AG04449 (cell line): ENCODE measurements around the gene DLGAP3.

Experiments used
- CTCF ChIA-PET: fragments of 350-600 bp; formaldehyde crosslinking; extraction: SDS; loops from one replicate; lab custom pipeline; 2021; ENCODE audit warnings: antibody characterized with exemption; lab: Yijun Ruan, JAX
- POLR2A ChIA-PET: fragments of 400-600, 350-600 bp; formaldehyde crosslinking; extraction: SDS; loops from one replicate; lab custom pipeline; 2020; ENCODE audit warnings: antibody characterized with exemption, inconsistent platforms; lab: Yijun Ruan, JAX
- DNase-seq: peaks from one replicate; pipeline ENCODE4 v3.0.0-alpha.2; 2010; ENCODE audit warnings: low read depth, low spot score
- H3K4me3 ChIP-seq: 2 replicates; pipeline ENCODE4 v1.5.1; 2011; ENCODE audit warnings: low read depth, mild to moderate bottlenecking, control low read depth, low read length
- TF ChIP-seq, protein P1 (sequence below): IDR thresholded peaks from one replicate; pipeline ENCODE4 v1.5.1; 2011; ENCODE audit warnings: mild to moderate bottlenecking, moderate library complexity, low read length, control low read depth, inconsistent platforms; ENCODE audit not compliant: insufficient read depth; ENCODE audit errors: missing control alignments

The DLGAP3 gene

GRCh38 chr1:34915521-34915920, 13.9 kb downstream of the DLGAP3 start:
- TF ChIP-seq, protein P1, sequence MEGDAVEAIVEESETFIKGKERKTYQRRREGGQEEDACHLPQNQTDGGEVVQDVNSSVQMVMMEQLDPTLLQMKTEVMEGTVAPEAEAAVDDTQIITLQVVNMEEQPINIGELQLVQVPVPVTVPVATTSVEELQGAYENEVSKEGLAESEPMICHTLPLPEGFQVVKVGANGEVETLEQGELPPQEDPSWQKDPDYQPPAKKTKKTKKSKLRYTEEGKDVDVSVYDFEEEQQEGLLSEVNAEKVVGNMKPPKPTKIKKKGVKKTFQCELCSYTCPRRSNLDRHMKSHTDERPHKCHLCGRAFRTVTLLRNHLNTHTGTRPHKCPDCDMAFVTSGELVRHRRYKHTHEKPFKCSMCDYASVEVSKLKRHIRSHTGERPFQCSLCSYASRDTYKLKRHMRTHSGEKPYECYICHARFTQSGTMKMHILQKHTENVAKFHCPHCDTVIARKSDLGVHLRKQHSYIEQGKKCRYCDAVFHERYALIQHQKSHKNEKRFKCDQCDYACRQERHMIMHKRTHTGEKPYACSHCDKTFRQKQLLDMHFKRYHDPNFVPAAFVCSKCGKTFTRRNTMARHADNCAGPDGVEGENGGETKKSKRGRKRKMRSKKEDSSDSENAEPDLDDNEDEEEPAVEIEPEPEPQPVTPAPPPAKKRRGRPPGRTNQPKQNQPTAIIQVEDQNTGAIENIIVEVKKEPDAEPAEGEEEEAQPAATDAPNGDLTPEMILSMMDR, result no peak
- CTCF ChIA-PET, result no interaction called here
- no peak for DNase-seq
- H3K4me3 ChIP-seq, result no peak overlapping the region
- POLR2A ChIA-PET, result interaction anchor here (0.7 kb wide), 1 partner anchor 100 kb away, joined by 3 read pairs; no protein-coding TSS in a partner anchor

DNA sequence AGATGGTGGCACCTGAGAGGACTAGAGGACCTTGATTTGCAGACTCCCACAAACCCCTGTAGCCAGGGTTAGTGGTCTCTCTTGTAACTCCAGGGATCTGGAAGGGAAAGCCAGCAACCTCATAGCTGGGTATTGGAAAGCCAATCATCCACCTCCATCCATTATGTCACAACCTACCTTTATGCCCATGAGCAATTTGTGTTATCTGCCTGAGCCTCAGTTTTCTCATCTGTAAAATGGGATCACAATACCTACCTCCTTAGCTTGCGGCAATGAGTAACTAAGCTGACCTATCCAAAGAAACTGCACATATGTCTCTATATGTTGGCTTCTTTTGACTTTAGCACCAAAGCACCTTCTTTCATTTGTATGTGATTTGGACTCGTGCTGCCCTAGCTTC, 14.5 kb downstream of the DLGAP3 start:
- DNase-seq, result no peak
- POLR2A ChIA-PET, result no interaction called here
- H3K4me3 ChIP-seq, result no peak overlapping the region
- TF ChIP-seq, protein P1, result no peak
- CTCF ChIA-PET, result no interaction called here

DNA sequence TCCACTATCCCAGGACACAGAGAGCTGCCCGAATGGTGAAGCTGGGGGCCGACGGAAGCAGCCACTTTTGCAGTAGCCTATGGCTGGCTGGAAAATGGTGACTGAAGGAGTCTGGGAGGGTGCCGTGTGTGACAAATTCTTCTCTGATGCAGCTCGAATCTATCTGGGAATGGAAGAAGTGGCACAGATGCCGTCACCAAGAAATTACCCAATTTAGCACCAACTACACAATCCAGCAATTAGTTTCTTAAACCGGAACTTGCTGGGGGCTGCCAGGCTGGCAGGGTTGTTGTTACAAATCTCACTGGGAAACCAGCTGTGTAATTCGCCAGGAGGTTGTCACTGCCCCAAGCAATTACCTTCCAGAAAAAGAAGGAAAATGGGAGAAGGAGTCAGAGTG, 18.0 kb downstream of the DLGAP3 start:
- no peak for DNase-seq
- ChIA-PET CTCF (no interaction called here), POLR2A (no interaction called here)
- TF ChIP-seq, protein P1, result no peak
- no peak overlapping the region for H3K4me3 ChIP-seq

- no peak for DNase-seq
- no peak overlapping the region for H3K4me3 ChIP-seq
- ChIA-PET POLR2A (no interaction called here), CTCF (no interaction called here)
- TF ChIP-seq, protein P1, result no peak
Observed at GRCh38 chr1:34910425-34910824, 19.0 kb downstream of the DLGAP3 start.

- no peak overlapping the region for H3K4me3 ChIP-seq
- DNase-seq, result no peak
- ChIA-PET CTCF (no interaction called here), POLR2A (no interaction called here)
- TF ChIP-seq, protein P1, result no peak
Observed at GRCh38 chr1:34908369-34908768, 21.1 kb downstream of the DLGAP3 start.

GRCh38 chr1:34907487-34908090, 21.9 kb downstream of the DLGAP3 start:
- no peak overlapping the region for H3K4me3 ChIP-seq
- CTCF ChIA-PET, result interaction anchor here (1.2 kb wide), 1 partner anchor 10 kb away, joined by 3 read pairs; no protein-coding TSS in a partner anchor
- TF ChIP-seq, protein P1, result no peak
- POLR2A ChIA-PET, result no interaction called here
- DNase-seq, result no peak
